Common myeloid progenitor, CD34-positive (primary cell): ENCODE data around the gene SON. TPM values are rescaled to one million over a fixed set of nuclear protein-coding genes. Genes with fewer than 3 reads are reported as not detected.
"Not testable (repeated sequence)": the region's sequence is repeated elsewhere in the genome, so short reads cannot be mapped to it uniquely, and the experiment has no call there.

Experiments
- CTCF ChIA-PET: fragments of 350-600 bp; sonication (Branson Sonifier 250); formaldehyde crosslinking; loops from one replicate; lab custom pipeline; 2021; ENCODE audit warnings: antibody characterized with exemption; lab: Charles Lee
- POLR2A ChIA-PET: fragments of 350-600 bp; sonication (Branson Sonifier 250); formaldehyde crosslinking; loops from one replicate; lab custom pipeline; 2021; ENCODE audit warnings: antibody characterized with exemption; lab: Charles Lee
- DNase-seq, 3 donors: peaks; one replicate each; pipeline versions ENCODE4 v3.0.0 to v3.0.0-alpha.2; 2013
- H3K27ac ChIP-seq, 2 experiments: 1 replicate in 1 of 2; 2 replicates in 1 of 2; pipeline ENCODE4 v1.7.0; 2013; ENCODE audit warnings: inconsistent platforms in 2 of 2, low read length in 2 of 2, mild to moderate bottlenecking in 2 of 2, low read depth in 1 of 2, moderate library complexity in 1 of 2; ENCODE audit not compliant: severe bottlenecking in 2 of 2, insufficient read depth in 1 of 2, poor library complexity in 1 of 2
- H3K27me3 ChIP-seq, 5 experiments: replicated peaks in 2 of 5; 1 replicate in 3 of 5; 2 replicates in 2 of 5; pipeline versions ENCODE4 v1.6.1 to v1.7.0; 2013; ENCODE audit warnings: low read length in 4 of 5, mild to moderate bottlenecking in 2 of 5, moderate library complexity in 2 of 5, inconsistent platforms in 1 of 5; ENCODE audit not compliant: insufficient read depth in 5 of 5, control insufficient read depth in 4 of 5
- H3K36me3 ChIP-seq, 4 experiments: 1 replicate in 2 of 4; 2 replicates in 2 of 4; pipeline versions ENCODE4 v1.6.1 to v1.7.0; 2013; ENCODE audit warnings: low read length in 3 of 4, control low read depth in 1 of 4, mild to moderate bottlenecking in 1 of 4; ENCODE audit not compliant: control insufficient read depth in 4 of 4, insufficient read depth in 4 of 4
- H3K4me1 ChIP-seq, 4 experiments: 1 replicate in 3 of 4; 2 replicates in 1 of 4; pipeline versions ENCODE4 v1.6.1 to v1.7.1; 2013; ENCODE audit warnings: low read length in 3 of 4, mild to moderate bottlenecking in 3 of 4, control low read depth in 1 of 4, inconsistent platforms in 1 of 4, moderate library complexity in 1 of 4; ENCODE audit not compliant: control insufficient read depth in 4 of 4, insufficient read depth in 4 of 4; ENCODE audit errors: control extremely low read depth in 1 of 4
- H3K4me3 ChIP-seq, 7 experiments: 1 replicate in 4 of 7; 2 replicates in 3 of 7; pipeline versions ENCODE4 v1.5.1 to v1.7.0; 2013; ENCODE audit warnings: mild to moderate bottlenecking in 7 of 7, low read length in 6 of 7, moderate library complexity in 6 of 7, inconsistent platforms in 2 of 7, low read depth in 2 of 7, control low read depth in 1 of 7; ENCODE audit not compliant: insufficient read depth in 4 of 7, control insufficient read depth in 1 of 7; ENCODE audit errors: extremely low read depth in 1 of 7
- H3K9me3 ChIP-seq, 5 experiments: 1 replicate in 4 of 5; 2 replicates in 1 of 5; pipeline versions ENCODE4 v1.6.1 to v1.7.1; 2013; ENCODE audit warnings: low read length in 4 of 5, mild to moderate bottlenecking in 2 of 5, inconsistent platforms in 1 of 5, low read depth in 1 of 5, moderate library complexity in 1 of 5; ENCODE audit not compliant: control insufficient read depth in 4 of 5, insufficient read depth in 2 of 5; ENCODE audit errors: control extremely low read depth in 1 of 5
- WGBS: methylation state at CpG from one replicate; pipeline ENCODE4 v1.1.5; 2013; ENCODE audit not compliant: insufficient coverage; 5-methylcytosine and 5-hydroxymethylcytosine counted together
- polyA plus RNA-seq: library from polyadenylated mRNA; unstranded; fragments of 120-200 nt; gene quantifications from one replicate; pipeline ENCODE4 v1.2.1, GENCODE V29; 2013

SON gene
- 198 TPM for polyA plus RNA-seq

GRCh38 chr21:33542640-33543504 lies at the start of gene SON:
Gene SON, plus strand, starts transcription at chr21:33543038. Its CDS starts 55 bp downstream, at chr21:33543093.
- peaks cover 2 to 27% (median 12%) of the 10 kb centered on the region in 4 experiments for H3K36me3 ChIP-seq
- WGBS = 0% methylated on average over 45 of the region's 57 CpGs
- ChIA-PET CTCF (interaction anchor here (0.7 to 1.5 kb wide), 4 partner anchors 9 to 44 kb away, joined by 3 to 6 read pairs (median 3); no protein-coding TSS in a partner anchor), POLR2A (interaction anchor here (0.6 to 0.9 kb wide), 3 partner anchors 45 to 62 kb away, joined by 3 read pairs; partner anchors contain the start of gene DNAJC28)
- DNase-seq = peak; percentile 99
- H3K27ac ChIP-seq = peak within 1 kb of the TSS; percentile 100
- no peaks in the 10 kb centered on the region for H3K27me3 ChIP-seq
- H3K4me1 ChIP-seq = peaks cover 19 to 40% (median 28%) of the 10 kb centered on the region in 4 experiments
- no peaks in the 10 kb centered on the region for H3K9me3 ChIP-seq
- peak within 1 kb of the TSS; percentile 93 to 100 (median 97) for H3K4me3 ChIP-seq

- WGBS = 90% methylated on average over 2 of the region's 3 CpGs
- H3K27ac ChIP-seq = no peak overlapping the region
- no peak for DNase-seq
- POLR2A ChIA-PET = no interaction called here
- H3K9me3 ChIP-seq = no peaks in the 10 kb centered on the region
- CTCF ChIA-PET = no interaction called here
- no peaks in the 10 kb centered on the region for H3K36me3 ChIP-seq
- peaks cover 2 to 14% (median 9%) of the 10 kb centered on the region in 4 experiments for H3K4me1 ChIP-seq
- no peak overlapping the region for H3K4me3 ChIP-seq
- H3K27me3 ChIP-seq = no peaks in the 10 kb centered on the region
Observed at GRCh38 chr21:33493756-33494155, 49.1 kb upstream of the SON start.

GRCh38 chr21:33495743-33496142 lies 47.1 kb upstream of the SON start:
- H3K4me1 ChIP-seq = peaks cover 2 to 14% (median 9%) of the 10 kb centered on the region in 4 experiments
- POLR2A ChIA-PET = no interaction called here
- no peak for DNase-seq
- H3K27me3 ChIP-seq = no peaks in the 10 kb centered on the region
- H3K9me3 ChIP-seq = no peaks in the 10 kb centered on the region
- no peak overlapping the region for H3K27ac ChIP-seq
- CTCF ChIA-PET = interaction anchor here (0.6 kb wide), 1 partner anchor 17 kb away, joined by 3 read pairs; no protein-coding TSS in a partner anchor
- no peak overlapping the region for H3K4me3 ChIP-seq
- H3K36me3 ChIP-seq = no peaks in the 10 kb centered on the region
- WGBS = 92% methylated on average over 2 of the region's 4 CpGs

GRCh38 chr21:33496345-33496744 lies 46.5 kb upstream of the SON start:
- WGBS = 75% methylated on average over 7 of the region's 7 CpGs
- H3K27me3 ChIP-seq = no peaks in the 10 kb centered on the region
- ChIA-PET CTCF (no interaction called here), POLR2A (no interaction called here)
- no peaks in the 10 kb centered on the region for H3K36me3 ChIP-seq
- H3K4me1 ChIP-seq = peaks cover 2 to 9% (median 7%) of the 10 kb centered on the region in 4 experiments
- no peaks in the 10 kb centered on the region for H3K9me3 ChIP-seq
- H3K4me3 ChIP-seq = no peak overlapping the region
- no peak overlapping the region for H3K27ac ChIP-seq
- no peak for DNase-seq

GRCh38 chr21:33505833-33506232 lies 37.0 kb upstream of the SON start:
- Histone ChIP-seq H3K27me3 (no peaks in the 10 kb centered on the region), H3K36me3 (peaks cover 25 to 62% (median 51%) of the 10 kb centered on the region in 4 experiments), H3K9me3 (no peaks in the 10 kb centered on the region), H3K27ac (no peak overlapping the region), H3K4me3 (no peak overlapping the region), H3K4me1 (no peaks in the 10 kb centered on the region)
- no peak for DNase-seq
- WGBS = 100% methylated on average over 4 of the region's 8 CpGs
- CTCF ChIA-PET = no interaction called here
- POLR2A ChIA-PET = interaction anchor here (1.2 kb wide), 1 partner anchor 26 kb away, joined by 3 read pairs; the partner anchor contains the start of gene TMEM50B

- CTCF ChIA-PET, H3K27ac ChIP-seq, H3K9me3 ChIP-seq, H3K27me3 ChIP-seq, DNase-seq, H3K4me3 ChIP-seq, H3K4me1 ChIP-seq: not testable (repeated sequence)
- POLR2A ChIA-PET = interaction anchor here (0.5 kb wide), 1 partner anchor 236 kb away, joined by 4 read pairs; no protein-coding TSS in a partner anchor
- 100% methylated on average over 1 of the region's 1 CpG for WGBS
- peaks cover 31 to 70% (median 62%) of the 10 kb centered on the region in 4 experiments for H3K36me3 ChIP-seq
Observed at GRCh38 chr21:33507003-33507402, 35.8 kb upstream of the SON start.

GRCh38 chr21:33510826-33511225 lies 32.0 kb upstream of the SON start:
- no peak for DNase-seq
- 96% methylated on average over 4 of the region's 8 CpGs for WGBS
- peaks cover 29 to 87% (median 59%) of the 10 kb centered on the region in 4 experiments for H3K36me3 ChIP-seq
- ChIA-PET CTCF (no interaction called here), POLR2A (no interaction called here)
- H3K4me3 ChIP-seq = no peak overlapping the region
- H3K4me1 ChIP-seq = no peaks in the 10 kb centered on the region
- H3K9me3 ChIP-seq = no peaks in the 10 kb centered on the region
- no peaks in the 10 kb centered on the region for H3K27me3 ChIP-seq
- H3K27ac ChIP-seq = no peak overlapping the region
